Transverse colon (tissue), 4 donors: ENCODE measurements around the gene ZNHIT3.
"Not testable (repeated sequence)": the region's sequence is repeated elsewhere in the genome, so short reads cannot be mapped to it uniquely, and the experiment has no call there.

Experiments
- POLR2A ChIP-seq: fragments of 450-650 bp; IDR thresholded peaks from one replicate; pipeline ENCODE4 v1.6.1; 2016; ENCODE audit warnings: antibody characterized with exemption, mild to moderate bottlenecking, moderate library complexity
- POLR2AphosphoS5 ChIP-seq, 3 donors: sonication (generic); formaldehyde crosslinking; IDR thresholded peaks; one replicate each; pipeline ENCODE4 v1.6.1; 2016; ENCODE audit warnings: antibody characterized with exemption in 3 of 3
- TF ChIP-seq, protein P1 (sequence below), 5 experiments: fragments of 200-600 bp in 3 of 5; fragments of 450-650 bp in 2 of 5; sonication (generic) in 3 of 5; IDR thresholded peaks; 1 replicate in 2 of 5; 2 replicates in 3 of 5; pipeline ENCODE4 v1.5.1; 2016 to 2017; ENCODE audit warnings: antibody characterized with exemption in 5 of 5, inconsistent platforms in 3 of 5, mild to moderate bottlenecking in 2 of 5, moderate library complexity in 1 of 5

DNA sequence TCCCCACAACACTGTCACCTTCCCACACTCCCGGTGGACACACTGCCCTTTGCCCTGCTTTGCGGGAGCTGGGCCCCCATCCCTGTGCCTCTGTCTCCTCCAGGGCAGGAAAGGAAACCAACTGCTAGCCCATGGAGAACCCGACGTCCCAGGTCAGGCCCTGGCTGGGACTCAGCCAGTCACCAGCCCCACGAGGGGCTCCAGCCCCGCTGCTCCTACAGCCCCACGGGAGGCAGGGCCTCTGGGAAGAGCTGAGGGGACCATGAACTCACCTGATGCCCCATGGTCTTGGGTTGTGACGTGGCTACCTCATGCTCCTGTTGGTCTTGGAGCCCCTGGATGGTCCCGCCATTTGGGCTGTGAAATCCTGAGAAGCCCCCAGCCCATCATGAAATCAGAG lies 33.6 kb upstream of the ZNHIT3 start:
- TF ChIP-seq, protein P1, sequence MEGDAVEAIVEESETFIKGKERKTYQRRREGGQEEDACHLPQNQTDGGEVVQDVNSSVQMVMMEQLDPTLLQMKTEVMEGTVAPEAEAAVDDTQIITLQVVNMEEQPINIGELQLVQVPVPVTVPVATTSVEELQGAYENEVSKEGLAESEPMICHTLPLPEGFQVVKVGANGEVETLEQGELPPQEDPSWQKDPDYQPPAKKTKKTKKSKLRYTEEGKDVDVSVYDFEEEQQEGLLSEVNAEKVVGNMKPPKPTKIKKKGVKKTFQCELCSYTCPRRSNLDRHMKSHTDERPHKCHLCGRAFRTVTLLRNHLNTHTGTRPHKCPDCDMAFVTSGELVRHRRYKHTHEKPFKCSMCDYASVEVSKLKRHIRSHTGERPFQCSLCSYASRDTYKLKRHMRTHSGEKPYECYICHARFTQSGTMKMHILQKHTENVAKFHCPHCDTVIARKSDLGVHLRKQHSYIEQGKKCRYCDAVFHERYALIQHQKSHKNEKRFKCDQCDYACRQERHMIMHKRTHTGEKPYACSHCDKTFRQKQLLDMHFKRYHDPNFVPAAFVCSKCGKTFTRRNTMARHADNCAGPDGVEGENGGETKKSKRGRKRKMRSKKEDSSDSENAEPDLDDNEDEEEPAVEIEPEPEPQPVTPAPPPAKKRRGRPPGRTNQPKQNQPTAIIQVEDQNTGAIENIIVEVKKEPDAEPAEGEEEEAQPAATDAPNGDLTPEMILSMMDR (IDR thresholded peaks at IDR 0.05): not testable (repeated sequence)
- not testable (repeated sequence) for TF ChIP-seq POLR2AphosphoS5 (IDR thresholded peaks at IDR 0.05); POLR2A
